Hematopoietic multipotent progenitor cell treated with erythropoietin and hydrocortisone succinate and interleukin-3 and kit ligand, for 6 days (in vitro differentiated cells): ENCODE data around the gene MGAT4A.
"Not testable (repeated sequence)": the region's sequence is repeated elsewhere in the genome, so short reads cannot be mapped to it uniquely, and the experiment has no call there.

ENCODE experiments used
- DNase-seq: peaks from one replicate; pipeline ENCODE4 v3.0.0-alpha.2; 2015

Gene MGAT4A

DNA sequence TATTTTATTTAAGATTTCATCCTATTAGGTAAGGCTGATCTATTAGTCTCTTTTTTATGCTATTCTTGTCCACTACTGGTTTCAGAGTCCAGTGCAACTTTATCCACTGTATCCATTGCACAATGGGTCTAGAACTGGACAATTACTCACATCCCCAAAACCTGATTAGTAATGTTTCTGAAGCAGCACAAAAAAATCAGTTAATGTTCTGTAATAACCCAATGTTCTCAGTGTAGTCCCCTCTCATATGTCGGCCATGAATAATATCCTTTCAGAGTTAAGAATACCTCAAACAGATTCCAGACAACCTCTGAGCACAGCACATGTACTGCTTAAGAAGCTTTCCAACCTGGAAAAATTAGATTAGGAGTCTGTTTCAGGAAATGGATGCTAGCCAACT lies 29.7 kb downstream of the MGAT4A start:
- DNase-seq: no peak

GRCh38 chr2:98698896-98699295 lies 32.0 kb downstream of the MGAT4A start:
- no peak for DNase-seq

DNA sequence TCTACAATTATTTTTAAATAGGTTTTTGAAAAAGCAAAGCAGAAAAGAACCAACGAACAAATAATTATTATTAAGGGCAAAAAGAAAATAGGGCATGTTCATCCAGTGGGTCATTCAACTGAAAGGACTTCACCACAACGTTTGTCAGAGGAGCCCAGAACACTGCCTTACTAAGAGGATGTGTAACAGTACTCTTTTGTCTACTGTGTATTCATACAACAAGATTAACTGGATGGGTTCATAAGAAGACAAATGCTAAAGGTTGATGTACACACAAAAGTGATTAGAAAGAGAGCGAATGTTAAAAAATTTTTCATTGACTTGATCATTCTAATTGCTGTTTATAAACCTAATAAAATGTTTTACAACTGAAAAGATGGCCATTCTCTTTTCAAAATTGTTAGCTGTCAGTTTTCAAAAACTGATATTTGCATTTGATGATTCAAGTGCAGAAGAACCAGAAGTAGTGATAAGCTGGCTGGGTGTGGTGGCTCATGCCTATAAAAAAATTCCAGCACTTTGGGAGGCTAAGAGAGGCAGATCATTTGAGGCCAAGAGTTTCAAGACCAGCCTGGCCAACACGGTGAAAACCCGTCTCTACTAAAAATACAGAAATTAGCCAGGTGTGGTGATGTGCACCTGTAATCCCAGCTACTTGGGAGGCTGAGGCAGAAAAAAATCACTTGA lies 33.1 kb downstream of the MGAT4A start:
- DNase-seq: no peak

- DNase-seq: no peak
Observed at GRCh38 chr2:98696200-98696599, 34.7 kb downstream of the MGAT4A start.

GRCh38 chr2:98695255-98695654 lies 35.7 kb downstream of the MGAT4A start:
- no peak for DNase-seq

- DNase-seq: no peak
Observed at GRCh38 chr2:98693477-98693876, 37.5 kb downstream of the MGAT4A start.

GRCh38 chr2:98692090-98693054 lies 38.6 kb downstream of the MGAT4A start:
- no peak for DNase-seq

- no peak for DNase-seq
Observed at GRCh38 chr2:98691303-98691702, 39.6 kb downstream of the MGAT4A start.

DNA sequence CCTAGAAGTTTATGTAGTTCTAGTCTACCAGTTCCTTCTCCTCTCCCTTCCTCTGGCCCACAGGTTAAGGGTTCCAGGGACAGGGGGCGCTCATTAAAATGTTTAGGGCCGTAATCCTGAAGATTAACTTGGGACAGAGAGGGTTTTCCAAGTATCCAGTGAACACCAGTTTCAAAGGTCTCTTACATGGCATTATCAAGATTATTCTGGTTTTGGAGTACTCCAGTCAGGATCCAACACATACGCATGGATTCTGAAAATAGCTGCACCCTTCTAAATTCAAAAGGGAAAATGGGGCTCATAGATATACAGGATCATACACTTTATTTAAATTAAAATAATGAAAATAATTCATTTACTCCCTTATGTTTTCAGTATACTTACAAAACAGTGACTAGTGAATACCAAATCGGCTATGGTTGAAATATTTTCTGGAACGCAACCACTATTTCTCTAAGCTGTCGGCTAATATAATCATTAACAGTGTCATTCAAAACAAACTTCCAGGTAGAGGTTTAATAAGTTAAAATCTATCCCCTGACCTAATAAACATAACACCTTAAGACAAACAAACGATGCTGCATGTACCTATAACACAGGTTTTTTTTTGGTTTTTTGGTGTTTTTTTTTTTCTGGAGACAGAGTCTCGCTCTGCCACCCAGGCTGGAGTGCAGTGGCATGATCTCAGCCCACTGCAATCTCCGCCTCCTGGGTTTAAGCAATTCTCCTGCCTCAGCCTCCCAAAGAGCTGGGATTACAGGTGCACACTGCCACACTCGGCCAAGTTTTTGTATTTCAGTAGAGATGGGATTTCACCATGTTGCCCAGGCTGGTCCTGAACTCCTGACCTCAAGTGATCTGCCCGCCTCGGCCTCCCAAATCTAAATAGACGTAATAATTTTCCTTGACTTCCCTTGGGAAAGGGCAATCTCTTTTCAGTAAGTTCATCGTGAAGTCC lies 44.7 kb downstream of the MGAT4A start:
- DNase-seq: no peak

DNA sequence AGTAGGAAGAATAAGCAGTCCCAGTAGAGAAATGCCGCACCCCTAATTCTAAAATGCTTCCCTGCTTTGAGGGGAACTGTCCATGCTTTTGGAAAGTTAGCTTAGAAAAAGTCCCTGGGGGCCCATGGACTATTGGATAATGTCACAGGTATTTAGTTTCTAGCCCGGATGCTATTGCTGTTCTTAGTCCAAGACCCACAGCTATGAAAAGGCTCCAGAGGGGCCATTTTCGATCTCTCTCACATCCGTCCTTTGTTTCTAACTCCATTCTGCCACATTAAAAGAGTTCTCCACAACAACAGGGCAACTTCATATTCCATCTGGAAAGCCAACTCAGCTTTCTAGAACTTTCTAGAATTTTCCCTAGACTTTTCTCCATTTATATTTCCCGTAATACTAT lies 47.2 kb downstream of the MGAT4A start:
- DNase-seq: no peak

- no peak for DNase-seq
Observed at GRCh38 chr2:98676742-98677141, 54.2 kb downstream of the MGAT4A start.

GRCh38 chr2:98674233-98674964 lies 56.5 kb downstream of the MGAT4A start:
- DNase-seq: no peak

DNA sequence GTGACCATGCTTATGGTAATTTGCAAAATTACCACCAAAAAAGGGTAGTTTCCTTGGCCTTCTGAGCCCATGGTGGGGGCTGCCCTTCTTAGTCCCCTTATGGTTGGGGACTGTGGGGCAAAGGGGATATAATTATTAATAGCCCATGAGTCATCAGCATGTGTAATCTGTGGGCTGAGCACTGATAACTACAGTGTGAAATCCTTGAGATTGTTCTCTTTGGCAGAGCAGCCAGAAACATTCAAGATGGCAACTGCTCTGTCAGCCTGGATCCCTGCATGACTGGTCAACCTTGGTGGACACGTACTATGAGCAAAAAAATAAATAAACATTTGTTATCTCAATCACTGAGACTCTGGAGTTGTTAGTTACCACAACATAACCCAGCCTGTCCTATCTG lies 61.3 kb downstream of the MGAT4A start:
- no peak for DNase-seq

DNA sequence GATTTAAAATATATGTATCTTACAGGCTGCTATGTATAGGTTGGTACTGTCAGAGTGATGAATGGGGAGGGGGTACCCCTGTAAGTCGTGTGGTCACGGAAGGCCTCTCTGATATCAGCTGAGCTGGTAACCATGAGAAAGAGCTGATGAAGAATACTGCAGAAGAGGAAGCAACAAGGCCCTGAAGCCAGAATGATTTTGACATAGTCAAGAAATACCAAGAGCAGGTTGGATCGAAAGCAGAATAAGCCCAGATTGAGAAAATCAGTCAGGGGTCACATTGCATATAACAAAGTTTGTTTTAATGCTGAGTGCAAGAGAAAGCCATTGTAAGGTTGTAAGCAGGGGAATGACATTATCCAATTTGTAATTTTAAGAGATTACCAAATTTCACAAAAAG lies 65.3 kb downstream of the MGAT4A start:
- no peak for DNase-seq

DNA sequence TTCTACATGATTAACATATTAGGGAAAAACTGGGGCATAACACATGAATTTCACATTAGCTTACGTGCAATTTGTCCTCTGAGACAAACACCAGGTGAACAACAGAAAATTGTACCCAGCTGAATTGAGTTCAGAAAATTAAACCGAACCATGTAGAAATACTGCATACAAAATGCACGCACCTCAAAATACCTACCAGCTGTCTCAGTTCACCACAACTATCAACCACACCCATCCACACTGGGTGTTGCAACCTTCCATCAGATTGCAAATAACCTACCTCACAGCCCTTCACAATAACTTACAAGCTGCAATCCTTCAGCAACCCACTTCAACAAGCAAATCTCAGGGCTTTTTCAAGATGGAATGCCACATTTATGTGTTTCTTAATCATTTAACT lies 66.6 kb downstream of the MGAT4A start:
- peak; percentile 68 for DNase-seq

DNA sequence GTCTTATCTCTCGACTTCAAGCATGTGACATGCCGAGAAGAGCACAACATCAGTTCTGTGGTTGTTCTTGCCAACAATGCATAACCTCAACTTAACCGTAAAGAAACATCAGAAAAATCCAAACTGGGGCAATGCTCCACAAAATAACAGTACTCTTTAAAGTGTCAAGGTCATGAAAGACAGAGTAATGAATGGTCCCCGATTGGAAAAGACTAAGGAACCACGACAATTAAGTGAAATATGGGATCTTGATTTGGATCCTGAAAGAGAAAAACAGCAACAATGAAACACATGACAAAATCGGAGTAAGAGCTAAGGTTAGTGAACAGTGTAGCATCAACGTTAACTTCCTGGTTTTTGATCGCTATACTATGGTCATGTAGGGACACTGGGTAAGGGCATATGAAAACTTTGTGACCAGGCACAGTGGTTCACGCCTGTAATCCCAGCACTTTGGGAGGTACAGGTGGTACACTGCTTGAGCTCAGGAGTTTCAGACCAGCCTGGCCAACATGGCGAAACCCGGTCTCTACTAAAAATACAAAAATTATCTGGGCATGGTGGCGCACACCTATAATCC lies 67.3 kb downstream of the MGAT4A start:
- DNase-seq: peak; percentile 15

GRCh38 chr2:98659491-98659840 lies 71.5 kb downstream of the MGAT4A start:
- not testable (repeated sequence) for DNase-seq

GRCh38 chr2:98658816-98659490 lies 72.0 kb downstream of the MGAT4A start:
- DNase-seq: no peak

DNA sequence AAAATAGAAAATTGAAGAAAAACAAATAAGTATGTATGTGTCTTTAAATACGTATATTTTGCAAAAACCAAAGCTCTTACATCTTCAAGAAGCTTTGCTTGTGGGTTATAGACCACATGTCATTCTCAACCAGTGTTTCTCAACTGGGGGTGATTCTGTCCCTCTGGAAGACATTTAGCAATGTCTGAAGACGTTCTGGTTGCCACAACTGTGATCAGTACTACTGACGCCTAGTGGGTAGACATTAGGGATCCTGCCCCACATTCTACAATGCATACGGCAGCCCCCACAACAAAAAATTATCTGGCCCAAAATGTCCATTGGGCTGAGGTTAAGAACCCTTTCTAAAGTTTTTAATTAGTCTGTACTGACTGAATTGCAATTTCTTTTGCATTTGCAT lies 74.1 kb downstream of the MGAT4A start:
- peak; percentile 71 for DNase-seq

- peak; percentile 73 for DNase-seq
Observed at GRCh38 chr2:98654699-98655495, 76.0 kb downstream of the MGAT4A start.

DNA sequence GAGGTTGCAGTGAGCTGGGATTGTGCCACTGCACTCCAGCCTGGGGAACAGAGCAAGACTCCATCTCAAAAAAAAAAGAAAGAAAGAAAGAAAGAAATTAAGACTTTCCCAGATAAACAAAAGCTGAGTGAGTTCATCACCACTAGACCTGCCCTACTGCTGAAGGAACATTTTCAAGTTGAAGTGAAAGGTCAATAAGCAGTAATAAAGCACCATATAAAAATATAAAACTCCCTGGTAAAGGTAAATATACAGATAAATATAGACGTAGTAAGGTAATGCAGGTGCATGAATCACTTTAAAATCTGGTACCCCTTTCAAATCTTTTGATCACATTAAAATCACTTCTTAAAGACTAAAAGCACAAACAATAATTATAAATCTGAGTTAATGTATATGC lies 79.9 kb downstream of the MGAT4A start:
- no peak for DNase-seq
